GM18868 (cell line): Measurements from ENCODE around the gene TNNC1.

ENCODE experiments used
- ATAC-seq: cut with Tn5 transposase; IDR thresholded peaks from one replicate; pipeline ENCODE4 v1.9.1; 2021; ENCODE audit warnings: mild to moderate bottlenecking, moderate library complexity; ENCODE audit not compliant: unreplicated experiment

The TNNC1 gene

DNA sequence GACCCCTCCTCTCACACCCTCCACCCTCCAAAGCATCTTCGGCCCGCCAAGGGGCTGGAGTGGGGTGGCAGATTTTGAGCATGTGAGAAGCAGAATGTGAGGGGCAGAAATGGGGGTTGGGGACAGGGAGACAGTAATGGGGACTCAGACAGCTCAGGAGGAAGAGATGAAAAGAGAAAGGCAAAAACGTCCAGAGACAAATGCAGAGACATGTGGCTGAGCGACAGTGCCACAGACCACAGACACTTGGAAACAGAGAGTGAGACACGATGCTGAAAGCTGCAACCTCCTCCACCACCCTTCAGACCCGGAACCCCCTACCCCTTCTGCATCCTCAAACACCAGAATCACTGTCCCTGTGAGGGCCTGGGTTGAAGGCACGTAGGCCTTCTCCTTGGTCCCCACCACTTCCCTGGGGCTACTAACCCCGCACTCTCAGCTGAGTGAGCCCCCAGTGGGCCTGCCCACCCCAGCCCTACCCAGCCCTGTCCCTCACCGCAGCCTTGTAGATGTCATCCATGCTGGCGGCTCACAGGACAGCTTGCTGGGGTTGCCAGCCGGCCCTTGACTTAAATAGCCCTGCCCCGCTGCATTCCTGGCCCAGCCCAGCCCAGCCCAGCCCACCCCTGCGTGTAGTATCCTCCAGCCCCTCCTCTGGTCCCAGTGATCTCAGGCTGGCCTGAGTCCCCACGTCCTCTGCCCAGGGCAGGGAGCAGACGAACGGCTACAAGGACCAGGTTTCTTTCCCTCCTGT lies at the start of gene TNNC1:
TNNC1 (minus strand) TSS at position 546 of the 754 bp plus-strand sequence; CDS start at position 520, 26 bp downstream.
- ATAC-seq = no peak

DNA sequence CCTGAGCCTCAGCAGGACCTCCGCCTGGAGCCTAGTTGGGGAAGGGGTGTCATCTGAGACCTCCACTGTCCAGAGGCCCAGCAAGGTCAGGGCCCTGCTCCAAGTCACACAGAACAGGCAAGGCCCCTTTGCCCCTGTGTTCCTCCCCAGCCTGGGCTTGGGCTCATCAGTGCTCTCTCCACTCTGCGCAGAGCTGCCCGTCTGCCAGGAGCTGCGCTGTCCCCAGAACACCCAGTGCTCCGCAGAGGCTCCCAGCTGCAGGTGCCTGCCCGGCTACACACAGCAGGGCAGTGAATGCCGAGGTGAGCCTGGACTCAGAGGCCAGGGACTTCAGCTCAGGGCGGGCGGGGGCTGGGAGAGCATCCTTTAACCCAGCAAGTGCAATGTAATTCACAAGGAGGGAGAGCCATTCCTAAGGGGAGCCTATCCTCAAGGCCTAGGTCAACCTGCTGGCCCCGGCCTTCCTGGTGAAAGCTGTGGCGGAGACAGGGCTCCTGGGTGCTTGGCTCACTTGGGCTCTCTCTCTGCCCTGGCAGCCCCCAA lies 49.0 kb upstream of the TNNC1 start:
- no peak for ATAC-seq

GRCh38 chr3:52502001-52502400 lies 48.2 kb upstream of the TNNC1 start:
- ATAC-seq = no peak

- ATAC-seq = no peak
Measured at GRCh38 chr3:52501046-52501445, 47.2 kb upstream of the TNNC1 start.

- ATAC-seq = no peak
Measured at GRCh38 chr3:52498137-52499054, 44.6 kb upstream of the TNNC1 start.

DNA sequence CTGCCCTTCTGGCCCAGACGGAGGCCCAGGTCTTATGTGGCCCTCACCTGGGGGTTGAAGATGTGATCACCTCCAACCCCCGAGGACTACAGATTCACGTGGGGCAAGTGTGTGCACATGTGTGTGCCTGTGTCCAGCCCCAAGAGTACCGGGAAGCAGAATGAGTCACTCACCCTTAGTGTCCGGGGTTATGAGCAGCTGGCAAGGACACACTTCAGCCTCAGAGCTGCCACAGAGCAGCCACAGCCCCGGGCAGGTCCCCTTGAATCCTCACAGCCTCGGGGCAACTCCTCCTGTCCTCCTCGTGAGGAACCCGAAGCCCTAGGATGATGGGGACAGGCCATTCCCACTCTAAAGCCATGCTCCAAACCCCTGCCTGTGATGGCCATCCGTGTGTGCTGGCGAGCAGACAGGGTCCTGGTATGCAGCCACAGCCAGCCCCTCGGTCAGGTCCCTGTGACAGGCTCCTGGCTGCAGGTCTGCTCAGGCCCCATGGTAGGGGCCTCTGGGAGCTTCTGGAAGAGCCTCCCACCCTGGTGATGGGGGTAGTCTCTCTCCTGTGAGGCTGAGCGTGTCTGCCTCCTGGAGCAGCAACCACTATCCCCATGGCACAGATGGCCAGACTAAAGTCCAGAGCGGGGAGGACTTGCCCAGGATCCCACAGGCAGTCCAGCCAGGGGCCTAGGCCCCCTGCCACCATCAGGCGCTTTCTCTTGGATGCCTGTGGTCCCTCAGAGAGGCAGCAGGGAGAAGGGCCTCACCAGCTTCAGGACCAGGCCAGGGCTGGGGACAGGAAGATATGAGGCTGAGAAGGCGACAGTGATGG lies 42.1 kb upstream of the TNNC1 start:
- ATAC-seq = no peak

- ATAC-seq = no peak
Measured at GRCh38 chr3:52494886-52495495, 41.1 kb upstream of the TNNC1 start, which contains the start of gene STAB1. STAB1 (plus strand) TSS chr3:52495338; CDS start chr3:52495414, 76 bp downstream.

- no peak for ATAC-seq
Measured at GRCh38 chr3:52494445-52494844, 40.6 kb upstream of the TNNC1 start.

GRCh38 chr3:52493232-52494017 lies 39.6 kb upstream of the TNNC1 start:
- ATAC-seq = no peak

GRCh38 chr3:52492059-52492458 lies 38.2 kb upstream of the TNNC1 start:
- ATAC-seq = no peak

DNA sequence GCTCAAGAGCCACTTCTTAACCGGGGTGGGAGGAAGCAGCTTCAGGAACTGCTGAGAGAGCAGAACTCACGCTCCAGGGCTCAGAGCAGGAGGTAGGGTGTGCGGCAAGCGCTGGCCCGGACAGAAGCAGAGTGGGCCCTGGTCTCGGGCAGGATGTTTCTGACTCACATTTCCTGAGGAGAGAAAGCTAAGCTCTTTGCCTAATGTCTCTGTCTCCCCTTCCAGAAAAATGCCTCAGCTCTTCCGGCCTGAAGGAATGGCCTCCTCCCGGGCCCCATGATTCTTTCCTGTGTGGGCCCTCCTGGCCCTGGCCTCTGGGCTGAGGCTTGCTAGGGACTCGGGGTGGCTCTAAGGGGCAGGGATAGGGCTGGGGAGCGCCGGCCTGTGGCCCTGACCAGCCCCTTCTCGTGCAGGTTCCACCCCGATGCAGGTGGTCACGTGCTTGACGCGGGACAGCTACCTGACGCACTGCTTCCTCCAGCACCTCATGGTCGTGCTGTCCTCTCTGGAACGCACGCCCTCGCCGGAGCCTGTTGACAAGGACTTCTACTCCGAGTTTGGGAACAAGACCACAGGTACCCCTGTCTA lies 37.2 kb upstream of the TNNC1 start:
- ATAC-seq = no peak

- no peak for ATAC-seq
Measured at GRCh38 chr3:52490035-52490938, 36.4 kb upstream of the TNNC1 start.

DNA sequence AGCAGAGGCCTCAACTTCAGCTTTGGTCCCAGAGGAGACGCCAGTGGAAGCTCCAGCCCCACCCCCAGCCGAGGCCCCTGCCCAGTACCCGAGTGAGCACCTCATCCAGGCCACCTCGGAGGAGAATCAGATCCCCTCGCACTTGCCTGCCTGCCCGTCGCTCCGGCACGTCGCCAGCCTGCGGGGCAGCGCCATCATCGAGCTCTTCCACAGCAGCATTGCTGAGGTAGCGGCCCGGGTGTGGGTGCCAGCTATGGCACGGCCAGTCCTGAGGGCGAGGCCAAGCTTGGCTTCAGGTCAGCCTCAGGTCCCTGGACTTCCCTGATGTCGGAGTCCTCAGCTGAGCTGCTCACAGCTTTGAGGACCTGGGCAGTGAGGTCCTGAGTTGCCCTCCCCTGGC lies 35.6 kb upstream of the TNNC1 start:
- ATAC-seq = no peak

DNA sequence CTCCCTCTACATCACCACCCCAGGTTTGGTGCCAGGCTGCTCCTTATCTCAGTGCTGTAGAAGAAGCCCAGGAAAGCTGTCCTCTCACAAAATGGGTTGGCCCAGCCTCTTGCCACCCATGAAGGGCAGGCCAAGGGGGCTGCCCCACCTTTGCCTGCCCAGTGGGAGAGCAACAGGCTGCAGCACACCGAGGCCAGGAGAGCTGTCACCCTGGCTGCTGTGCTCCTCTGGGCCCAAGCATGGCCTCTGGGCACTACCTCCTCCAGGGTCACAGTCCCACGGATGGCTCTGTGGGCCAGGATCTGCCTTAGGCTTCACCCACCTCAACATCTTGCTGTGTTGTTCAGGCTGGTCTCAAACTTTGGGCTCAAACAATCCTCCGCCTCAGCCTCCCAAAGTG lies 34.9 kb upstream of the TNNC1 start:
- ATAC-seq = no peak

- ATAC-seq = no peak
Measured at GRCh38 chr3:52487788-52488691, 34.2 kb upstream of the TNNC1 start.

DNA sequence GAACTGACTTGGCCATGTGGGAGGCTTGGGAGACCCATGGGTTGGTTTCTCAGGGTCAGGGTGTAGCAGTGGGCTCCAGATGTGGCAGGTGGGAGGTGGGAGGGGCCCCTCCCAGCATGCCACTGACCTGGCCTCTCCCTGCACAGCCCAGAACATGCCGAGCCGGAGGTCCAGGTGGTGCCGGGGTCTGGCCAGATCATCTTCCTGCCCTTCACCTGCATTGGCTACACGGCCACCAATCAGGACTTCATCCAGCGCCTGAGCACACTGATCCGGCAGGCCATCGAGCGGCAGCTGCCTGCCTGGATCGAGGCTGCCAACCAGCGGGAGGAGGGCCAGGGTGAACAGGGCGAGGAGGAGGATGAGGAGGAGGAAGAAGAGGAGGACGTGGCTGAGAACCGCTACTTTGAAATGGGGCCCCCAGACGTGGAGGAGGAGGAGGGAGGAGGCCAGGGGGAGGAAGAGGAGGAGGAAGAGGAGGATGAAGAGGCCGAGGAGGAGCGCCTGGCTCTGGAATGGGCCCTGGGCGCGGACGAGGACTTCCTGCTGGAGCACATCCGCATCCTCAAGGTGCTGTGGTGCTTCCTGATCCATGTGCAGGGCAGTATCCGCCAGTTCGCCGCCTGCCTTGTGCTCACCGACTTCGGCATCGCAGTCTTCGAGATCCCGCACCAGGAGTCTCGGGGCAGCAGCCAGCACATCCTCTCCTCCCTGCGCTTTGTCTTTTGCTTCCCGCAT lies 33.4 kb upstream of the TNNC1 start:
- no peak for ATAC-seq
